Hepatocyte (in vitro differentiated cells): ENCODE results near the gene INF2.

ENCODE experiments used
- CTCF ChIP-seq: fragments of 200-600 bp; sonication (generic); IDR thresholded peaks from 2 replicates; pipeline ENCODE4 v1.5.1; 2016; ENCODE audit warnings: antibody characterized with exemption, mild to moderate bottlenecking; ENCODE audit not compliant: poor library complexity
- EZH2phosphoT487 ChIP-seq: fragments of 200-600 bp; sonication (generic); IDR thresholded peaks from one replicate; pipeline ENCODE4 v1.6.1; 2018; ENCODE audit warnings: antibody characterized with exemption, mild to moderate bottlenecking, low read depth, moderate library complexity; ENCODE audit not compliant: unreplicated experiment, severe bottlenecking

- TF ChIP-seq CTCF (no peak), EZH2phosphoT487 (no peak)
Measured at GRCh38 chr14:104710071-104710735, 20.8 kb downstream of the INF2 start.
